ENCODE data around the gene ENOX1.

Gene ENOX1

GRCh38 chr13:43271152-43271551 lies 515.6 kb downstream of the ENOX1 start:
- DNase-seq = no peak

GRCh38 chr13:43270130-43270830 lies 516.5 kb downstream of the ENOX1 start:
- no peak for DNase-seq

- DNase-seq = no peak
These were observed 517.7 kb downstream of the ENOX1 start for GRCh38 chr13:43269037-43269481.

- DNase-seq = no peak
These were observed 518.1 kb downstream of the ENOX1 start for GRCh38 chr13:43268632-43269031.

- no peak for DNase-seq
These were observed 518.9 kb downstream of the ENOX1 start for GRCh38 chr13:43267916-43268315.

- DNase-seq = no peak
These were observed 519.7 kb downstream of the ENOX1 start for GRCh38 chr13:43266936-43267615.

- no peak for DNase-seq
These were observed 521.7 kb downstream of the ENOX1 start for GRCh38 chr13:43265028-43265427.

GRCh38 chr13:43264458-43264857 lies 522.3 kb downstream of the ENOX1 start:
- no peak for DNase-seq

- no peak for DNase-seq
These were observed 523.7 kb downstream of the ENOX1 start for GRCh38 chr13:43263047-43263446.

GRCh38 chr13:43260999-43261398 lies 525.8 kb downstream of the ENOX1 start:
- DNase-seq = no peak

GRCh38 chr13:43258771-43259170 lies 528.0 kb downstream of the ENOX1 start:
- DNase-seq = no peak

- DNase-seq = no peak
These were observed 529.0 kb downstream of the ENOX1 start for GRCh38 chr13:43257765-43258164.

- no peak for DNase-seq
These were observed 534.8 kb downstream of the ENOX1 start for GRCh38 chr13:43251961-43252360.

GRCh38 chr13:43246382-43246781 lies 540.4 kb downstream of the ENOX1 start:
- no peak for DNase-seq

GRCh38 chr13:43245374-43245964 lies 541.3 kb downstream of the ENOX1 start:
- DNase-seq = no peak

- no peak for DNase-seq
These were observed 542.3 kb downstream of the ENOX1 start for GRCh38 chr13:43244481-43244880.

GRCh38 chr13:43243711-43244110 lies 543.1 kb downstream of the ENOX1 start:
- no peak for DNase-seq

- DNase-seq = no peak
These were observed 544.7 kb downstream of the ENOX1 start for GRCh38 chr13:43242040-43242439.

GRCh38 chr13:43240278-43240677 lies 546.5 kb downstream of the ENOX1 start:
- no peak for DNase-seq

- no peak for DNase-seq
These were observed 547.4 kb downstream of the ENOX1 start for GRCh38 chr13:43239275-43239840.

- DNase-seq = no peak
These were observed 548.3 kb downstream of the ENOX1 start for GRCh38 chr13:43238341-43239083.

GRCh38 chr13:43237616-43238015 lies 549.2 kb downstream of the ENOX1 start:
- DNase-seq = no peak

- DNase-seq = no peak
These were observed 551.7 kb downstream of the ENOX1 start for GRCh38 chr13:43235028-43235427.

Data from effector CD8-positive, alpha-beta T cell (primary cell).